COR-L47 (cell line): ENCODE data around the gene SIPA1L3.
"Not testable (repeated sequence)": the region's sequence is repeated elsewhere in the genome, so short reads cannot be mapped to it uniquely, and the experiment has no call there.

Source experiments
- DNase-seq: peaks from one replicate; lab custom pipeline; 2025; lab: John Stamatoyannopoulos, UW

The SIPA1L3 gene

GRCh38 chr19:38070573-38070972 lies 163.6 kb downstream of the SIPA1L3 start:
- no peak for DNase-seq

GRCh38 chr19:38071054-38071453 lies 164.0 kb downstream of the SIPA1L3 start:
- DNase-seq = not testable (repeated sequence)

GRCh38 chr19:38071647-38072046 lies 164.6 kb downstream of the SIPA1L3 start:
- no peak for DNase-seq

GRCh38 chr19:38072776-38073750 lies 166.1 kb downstream of the SIPA1L3 start:
- DNase-seq = no peak

GRCh38 chr19:38073841-38074685 lies 167.1 kb downstream of the SIPA1L3 start:
- no peak for DNase-seq

GRCh38 chr19:38076337-38076736 lies 169.3 kb downstream of the SIPA1L3 start:
- DNase-seq = no peak

GRCh38 chr19:38078302-38078930 lies 171.4 kb downstream of the SIPA1L3 start:
- no peak for DNase-seq

- peak; percentile 81 for DNase-seq
Observed at GRCh38 chr19:38079926-38080380, 172.9 kb downstream of the SIPA1L3 start.

- no peak for DNase-seq
Observed at GRCh38 chr19:38081547-38082255, 174.7 kb downstream of the SIPA1L3 start.

GRCh38 chr19:38082256-38083118 lies 175.5 kb downstream of the SIPA1L3 start:
- no peak for DNase-seq

GRCh38 chr19:38084196-38084595 lies 177.2 kb downstream of the SIPA1L3 start:
- no peak for DNase-seq

GRCh38 chr19:38089440-38089839 lies 182.4 kb downstream of the SIPA1L3 start:
- no peak for DNase-seq

GRCh38 chr19:38093154-38093553 lies 186.1 kb downstream of the SIPA1L3 start:
- DNase-seq = no peak

GRCh38 chr19:38093587-38093986 lies 186.6 kb downstream of the SIPA1L3 start:
- no peak for DNase-seq

GRCh38 chr19:38095411-38096308 lies 188.7 kb downstream of the SIPA1L3 start:
- peak; percentile 34 for DNase-seq

GRCh38 chr19:38099966-38100365 lies 193.0 kb downstream of the SIPA1L3 start:
- no peak for DNase-seq

GRCh38 chr19:38100589-38100988 lies 193.6 kb downstream of the SIPA1L3 start:
- DNase-seq = no peak

- DNase-seq = no peak
Observed at GRCh38 chr19:38101723-38102122, 194.7 kb downstream of the SIPA1L3 start.

GRCh38 chr19:38105574-38105973 lies 198.6 kb downstream of the SIPA1L3 start:
- DNase-seq = no peak
